ENCODE data around the gene UBE2J2. TPM values are rescaled to one million over a fixed set of nuclear protein-coding genes. Genes with fewer than 3 reads are reported as not detected.

UBE2J2 gene
- total and polyA plus RNA-seq, 2 experiments from 2014 or later = 47.1 to 70.2 TPM

GRCh38 chr1:1226566-1227362 lies 46.9 kb downstream of the UBE2J2 start:
- H3K4me3 ChIP-seq = no peak overlapping the region
- no peak overlapping the region for H3K27ac ChIP-seq (ENCODE audit: low read depth)
- no peaks in the 10 kb centered on the region for H3K27me3 ChIP-seq (ENCODE audit: insufficient read depth)
- peaks cover 7% of the 10 kb centered on the region for H3K4me1 Mint-ChIP-seq
- no peaks in the 10 kb centered on the region for H3K9me2 ChIP-seq (ENCODE audit: insufficient read depth)
- H2AFZ ChIP-seq = no peak overlapping the region
- ATAC-seq (no peak), DNase-seq (ENCODE audit: low spot score) (no peak)
- TF ChIP-seq ETS1 (IDR thresholded peaks at IDR 0.05) = no peak
- no peak for TF ChIP-seq NANOG (IDR thresholded peaks at IDR 0.05; ENCODE audit: borderline replicate concordance)
- no peak for TF ChIP-seq ZNF114 (CRISPR knock-in tag; IDR thresholded peaks at IDR 0.05)
- TF ChIP-seq REST (IDR thresholded peaks at IDR 0.05; ENCODE audit: unreplicated experiment) = no peak
- TF ChIP-seq CTCF (conservative IDR thresholded peaks at IDR 0.05; ENCODE audit: low read depth in 2 of 2) = no peak
- TF ChIP-seq POLR2AphosphoS5 (IDR thresholded peaks at IDR 0.05; ENCODE audit: low read depth) = no peak
- TF ChIP-seq CREB1 (CRISPR knock-in tag; IDR thresholded peaks at IDR 0.05; ENCODE audit: low read depth) = no peak
- no peak for TF ChIP-seq EZH2 (IDR thresholded peaks at IDR 0.05; ENCODE audit: low read depth, unreplicated experiment)
- TF ChIP-seq JUNB (IDR thresholded peaks at IDR 0.05; ENCODE audit: unreplicated experiment) = no peak
- no peak for TF ChIP-seq ZNF462 (CRISPR knock-in tag; IDR thresholded peaks at IDR 0.05)
- no peak for TF ChIP-seq STAT1 (IDR thresholded peaks at IDR 0.05; ENCODE audit: unreplicated experiment)
- TF ChIP-seq EZH2phosphoT487 (IDR thresholded peaks at IDR 0.05; ENCODE audit: unreplicated experiment) = no peak
- no peak for TF ChIP-seq ZNF331 (CRISPR knock-in tag; IDR thresholded peaks at IDR 0.05; ENCODE audit: low read depth)
- H3F3A ChIP-seq (replicated peaks; ENCODE audit: low read depth) = 0 out of 2 replicates have a peak, but pooled peaks cover 4% of the 10 kb centered on the region
- H3K79me2 ChIP-seq (replicated peaks; ENCODE audit: insufficient read depth) = peaks cover 30% of the 10 kb centered on the region
- H4K20me1 ChIP-seq (replicated peaks; ENCODE audit: insufficient read depth) = peaks cover 5% of the 10 kb centered on the region; the same call in 1 of the 2 replicates
- no peak overlapping the region for H3K27ac Mint-ChIP-seq
- H3K36me3 Mint-ChIP-seq (ENCODE audit: low read depth) = peaks cover 30% of the 10 kb centered on the region
- H3K4me3 Mint-ChIP-seq = no peak overlapping the region
- H3K36me3 ChIP-seq (ENCODE audit: insufficient read depth) = peaks cover 3% of the 10 kb centered on the region; the same call in 1 of the 2 replicates
- no peak overlapping the region for H3K4me2 ChIP-seq
- peaks cover 6% of the 10 kb centered on the region for H3K4me1 ChIP-seq (ENCODE audit: insufficient read depth)
- no peaks in the 10 kb centered on the region; the same call in 2 of the 3 replicates for H3K9me3 Mint-ChIP-seq
- peaks cover 9% of the 10 kb centered on the region for H3K27me3 Mint-ChIP-seq (ENCODE audit: insufficient read depth, low read depth, poor library complexity)

All from GM23338 (cell line).